ENCODE results near the gene KRT1. TPM values are rescaled to one million over a fixed set of nuclear protein-coding genes. Genes with fewer than 3 reads are reported as not detected.

The KRT1 gene
- total RNA-seq, 1 donor from 2014 or later, result not detected

- H4K20me1 ChIP-seq (ENCODE audit: insufficient read depth, low read length), result no peaks in the 10 kb centered on the region
- Mint-ChIP-seq H3K27ac (ENCODE audit: unreplicated experiment) (no peak overlapping the region), H3K9me3 (ENCODE audit: unreplicated experiment) (no peaks in the 10 kb centered on the region), H3K27me3 (ENCODE audit: low read depth, unreplicated experiment) (peaks cover 56% of the 10 kb centered on the region), H3K4me1 (ENCODE audit: low read depth, unreplicated experiment) (no peaks in the 10 kb centered on the region), H3K36me3 (ENCODE audit: low read depth, unreplicated experiment) (peaks cover 2% of the 10 kb centered on the region), H3K4me3 (ENCODE audit: unreplicated experiment) (no peak overlapping the region)
- FAIRE-seq (no peak), DNase-seq (ENCODE audit: low read depth) (no peak)
- H3K4me1 ChIP-seq (ENCODE audit: insufficient read depth, low read length), result no peaks in the 10 kb centered on the region
- no peaks in the 10 kb centered on the region for H3K36me3 ChIP-seq (ENCODE audit: insufficient read depth, low read length)
- no peak overlapping the region for H3K9ac ChIP-seq (ENCODE audit: low read length)
- H3K9me3 ChIP-seq (ENCODE audit: insufficient read depth, low read depth, low read length), result no peaks in the 10 kb centered on the region
- H3K27ac ChIP-seq (ENCODE audit: low read depth, low read length), result no peak overlapping the region
- TF ChIP-seq EZH2 (IDR thresholded peaks at IDR 0.05; ENCODE audit: insufficient read depth, low read length) (no peak), CTCF (IDR thresholded peaks at IDR 0.05; ENCODE audit: insufficient read depth, low read depth, low read length) (no peak)
- peaks cover 9% of the 10 kb centered on the region for H3K27me3 ChIP-seq (ENCODE audit: insufficient read depth, low read length)
- H3K79me2 ChIP-seq (ENCODE audit: insufficient read depth, low read length), result no peaks in the 10 kb centered on the region
- no peak overlapping the region for H3K4me2 ChIP-seq (ENCODE audit: low read length)
- no peak overlapping the region for H3K4me3 ChIP-seq (ENCODE audit: insufficient read depth, low read depth, low read length)
- no peak overlapping the region for H2AFZ ChIP-seq (ENCODE audit: low read depth, low read length)
These were observed 47.6 kb downstream of the KRT1 start for GRCh38 chr12:52632656-52633055.

- no peak for TF ChIP-seq EZH2 (IDR thresholded peaks at IDR 0.05; ENCODE audit: insufficient read depth, low read length)
- no peak for TF ChIP-seq CTCF (IDR thresholded peaks at IDR 0.05; ENCODE audit: insufficient read depth, low read depth, low read length)
- Histone ChIP-seq H3K79me2 (ENCODE audit: insufficient read depth, low read length) (no peaks in the 10 kb centered on the region), H2AFZ (ENCODE audit: low read depth, low read length) (no peak overlapping the region), H3K9me3 (ENCODE audit: insufficient read depth, low read depth, low read length) (no peaks in the 10 kb centered on the region), H3K4me1 (ENCODE audit: insufficient read depth, low read length) (no peaks in the 10 kb centered on the region), H3K4me3 (ENCODE audit: insufficient read depth, low read depth, low read length) (no peak overlapping the region), H3K9ac (ENCODE audit: low read length) (no peak overlapping the region), H4K20me1 (ENCODE audit: insufficient read depth, low read length) (no peaks in the 10 kb centered on the region), H3K4me2 (ENCODE audit: low read length) (no peak overlapping the region), H3K27me3 (ENCODE audit: insufficient read depth, low read length) (peaks cover 17% of the 10 kb centered on the region), H3K27ac (ENCODE audit: low read depth, low read length) (no peak overlapping the region), H3K36me3 (ENCODE audit: insufficient read depth, low read length) (no peaks in the 10 kb centered on the region)
- FAIRE-seq (no peak), DNase-seq (ENCODE audit: low read depth) (no peak)
- peaks cover 2% of the 10 kb centered on the region for H3K36me3 Mint-ChIP-seq (ENCODE audit: low read depth, unreplicated experiment)
- no peaks in the 10 kb centered on the region for H3K9me3 Mint-ChIP-seq (ENCODE audit: unreplicated experiment)
- H3K27me3 Mint-ChIP-seq (ENCODE audit: low read depth, unreplicated experiment), result peaks cover 60% of the 10 kb centered on the region
- no peak overlapping the region for H3K4me3 Mint-ChIP-seq (ENCODE audit: unreplicated experiment)
- H3K4me1 Mint-ChIP-seq (ENCODE audit: low read depth, unreplicated experiment), result no peaks in the 10 kb centered on the region
- H3K27ac Mint-ChIP-seq (ENCODE audit: unreplicated experiment), result no peak overlapping the region
These were observed 48.3 kb downstream of the KRT1 start for GRCh38 chr12:52631676-52632459.

- Mint-ChIP-seq H3K4me1 (ENCODE audit: low read depth, unreplicated experiment) (no peaks in the 10 kb centered on the region), H3K4me3 (ENCODE audit: unreplicated experiment) (no peak overlapping the region), H3K36me3 (ENCODE audit: low read depth, unreplicated experiment) (peaks cover 2% of the 10 kb centered on the region), H3K9me3 (ENCODE audit: unreplicated experiment) (no peaks in the 10 kb centered on the region), H3K27ac (ENCODE audit: unreplicated experiment) (no peak overlapping the region), H3K27me3 (ENCODE audit: low read depth, unreplicated experiment) (peaks cover 62% of the 10 kb centered on the region)
- Histone ChIP-seq H3K27ac (ENCODE audit: low read depth, low read length) (no peak overlapping the region), H3K4me1 (ENCODE audit: insufficient read depth, low read length) (no peaks in the 10 kb centered on the region), H3K4me3 (ENCODE audit: insufficient read depth, low read depth, low read length) (no peak overlapping the region), H3K36me3 (ENCODE audit: insufficient read depth, low read length) (no peaks in the 10 kb centered on the region), H3K79me2 (ENCODE audit: insufficient read depth, low read length) (no peaks in the 10 kb centered on the region), H2AFZ (ENCODE audit: low read depth, low read length) (no peak overlapping the region), H3K27me3 (ENCODE audit: insufficient read depth, low read length) (peaks cover 22% of the 10 kb centered on the region), H3K9me3 (ENCODE audit: insufficient read depth, low read depth, low read length) (no peaks in the 10 kb centered on the region), H3K4me2 (ENCODE audit: low read length) (no peak overlapping the region), H3K9ac (ENCODE audit: low read length) (no peak overlapping the region), H4K20me1 (ENCODE audit: insufficient read depth, low read length) (no peaks in the 10 kb centered on the region)
- no peak for TF ChIP-seq CTCF (IDR thresholded peaks at IDR 0.05; ENCODE audit: insufficient read depth, low read depth, low read length)
- TF ChIP-seq EZH2 (IDR thresholded peaks at IDR 0.05; ENCODE audit: insufficient read depth, low read length), result no peak
- no peak for DNase-seq (ENCODE audit: low read depth)
- no peak for FAIRE-seq
These were observed 48.9 kb downstream of the KRT1 start for GRCh38 chr12:52631264-52631663.

Measured in astrocyte (in vitro differentiated cells and primary cell).